Stimulated activated effector memory CD8-positive, alpha-beta T cell treated with anti-CD3 and anti-CD28 coated beads, Interleukin-12 subunit alpha, Interleukin-12 subunit beta, amount 100 ng/mL, for 72 hours (primary cell): ENCODE data around the gene HMGN4.

Experiments used
- ATAC-seq: fragments of 150-1000 bp; cut with Tn5 transposase; 2 replicates; pipeline ENCODE4 v1.10.0; 2021
- DNase-seq, 2 donors: peaks; one replicate each; pipeline ENCODE4 v3.0.0; 2021 to 2022; ENCODE audit warnings: low spot score in 2 of 2
- H3K27ac Mint-ChIP-seq: one replicate; pipeline ENCODE4 v1.8.0; 2022; ENCODE audit warnings: mild to moderate bottlenecking, mixed read lengths
- H3K36me3 Mint-ChIP-seq: one replicate; pipeline ENCODE4 v1.8.0; 2022; ENCODE audit warnings: mild to moderate bottlenecking, mixed read lengths
- H3K4me1 Mint-ChIP-seq: one replicate; pipeline ENCODE4 v1.8.0; 2022; ENCODE audit warnings: mixed read lengths
- H3K4me3 Mint-ChIP-seq: one replicate; pipeline ENCODE4 v1.8.0; 2022; ENCODE audit warnings: mild to moderate bottlenecking, mixed read lengths
- H3K9me3 Mint-ChIP-seq: one replicate; pipeline ENCODE4 v1.8.0; 2022; ENCODE audit warnings: mixed read lengths

The HMGN4 gene

GRCh38 chr6:26576407-26576843, 38.3 kb downstream of the HMGN4 start:
- Mint-ChIP-seq H3K27ac (peak overlapping the region; percentile 99), H3K36me3 (peaks cover 30% of the 10 kb centered on the region), H3K4me3 (peak overlapping the region; percentile 77), H3K4me1 (peaks cover 30% of the 10 kb centered on the region), H3K9me3 (peaks cover 7% of the 10 kb centered on the region)
- ATAC-seq (no peak), DNase-seq (peak in 1 of 2 donors; percentile 32)

- ATAC-seq (peak; percentile 68), DNase-seq (peak in 1 of 2 donors; percentile 82)
- peaks cover 23% of the 10 kb centered on the region for H3K4me1 Mint-ChIP-seq
- peaks cover 7% of the 10 kb centered on the region for H3K9me3 Mint-ChIP-seq
- peak overlapping the region; percentile 99 for H3K27ac Mint-ChIP-seq
- peak overlapping the region; percentile 77 for H3K4me3 Mint-ChIP-seq
- H3K36me3 Mint-ChIP-seq: peaks cover 23% of the 10 kb centered on the region
Measured at GRCh38 chr6:26576929-26577719, 39.0 kb downstream of the HMGN4 start.

- Mint-ChIP-seq H3K4me1 (peaks cover 18% of the 10 kb centered on the region), H3K36me3 (peaks cover 17% of the 10 kb centered on the region), H3K4me3 (peak overlapping the region; percentile 77), H3K9me3 (peaks cover 7% of the 10 kb centered on the region), H3K27ac (peak overlapping the region; percentile 99)
- DNase-seq (peak in 1 of 2 donors; percentile 43), ATAC-seq (no peak)
Measured at GRCh38 chr6:26577720-26578072, 39.5 kb downstream of the HMGN4 start.

- DNase-seq: peak in 1 of 2 donors; percentile 38
- Mint-ChIP-seq H3K27ac (no peak overlapping the region), H3K36me3 (peaks cover 15% of the 10 kb centered on the region), H3K9me3 (peaks cover 7% of the 10 kb centered on the region), H3K4me3 (peak overlapping the region; percentile 77), H3K4me1 (peaks cover 18% of the 10 kb centered on the region)
- no peak for ATAC-seq
Measured at GRCh38 chr6:26578279-26578678, 40.1 kb downstream of the HMGN4 start.

GRCh38 chr6:26578741-26579140, 40.6 kb downstream of the HMGN4 start:
- Mint-ChIP-seq H3K4me3 (peak overlapping the region; percentile 77), H3K27ac (no peak overlapping the region), H3K36me3 (peaks cover 15% of the 10 kb centered on the region), H3K9me3 (peaks cover 7% of the 10 kb centered on the region), H3K4me1 (peaks cover 18% of the 10 kb centered on the region)
- ATAC-seq (no peak), DNase-seq (no peak)

GRCh38 chr6:26581164-26581915, 43.2 kb downstream of the HMGN4 start:
- Mint-ChIP-seq H3K9me3 (peaks cover 7% of the 10 kb centered on the region), H3K27ac (no peak overlapping the region)
- ATAC-seq: no peak

GRCh38 chr6:26588965-26589364, 50.8 kb downstream of the HMGN4 start:
- Mint-ChIP-seq H3K36me3 (no peaks in the 10 kb centered on the region), H3K9me3 (no peaks in the 10 kb centered on the region), H3K4me1 (no peaks in the 10 kb centered on the region), H3K4me3 (no peak overlapping the region), H3K27ac (no peak overlapping the region)
- ATAC-seq (no peak), DNase-seq (no peak)

More at GRCh38 chr6:26581164-26581915, 43.2 kb downstream of the HMGN4 start:
- Mint-ChIP-seq H3K4me1 (peaks cover 16% of the 10 kb centered on the region), H3K4me3 (no peak overlapping the region), H3K36me3 (peaks cover 13% of the 10 kb centered on the region)
- DNase-seq: no peak

GRCh38 chr6:26592649-26593048, 54.5 kb downstream of the HMGN4 start:
- no peak for DNase-seq

GRCh38 chr6:26593278-26594130, 55.3 kb downstream of the HMGN4 start:
- Mint-ChIP-seq H3K9me3 (no peaks in the 10 kb centered on the region), H3K4me3 (no peak overlapping the region), H3K4me1 (no peaks in the 10 kb centered on the region), H3K27ac (no peak overlapping the region), H3K36me3 (peaks cover 13% of the 10 kb centered on the region)
- no peak for ATAC-seq
- no peak for DNase-seq

More at GRCh38 chr6:26592649-26593048, 54.5 kb downstream of the HMGN4 start:
- no peak for ATAC-seq
- Mint-ChIP-seq H3K36me3 (peaks cover 7% of the 10 kb centered on the region), H3K27ac (no peak overlapping the region), H3K9me3 (no peaks in the 10 kb centered on the region), H3K4me1 (no peaks in the 10 kb centered on the region), H3K4me3 (no peak overlapping the region)

- ATAC-seq: no peak
- no peak overlapping the region for H3K27ac Mint-ChIP-seq
- no peak for DNase-seq
- H3K4me3 Mint-ChIP-seq: no peak overlapping the region
- no peaks in the 10 kb centered on the region for H3K4me1 Mint-ChIP-seq
- H3K9me3 Mint-ChIP-seq: no peaks in the 10 kb centered on the region
- peaks cover 20% of the 10 kb centered on the region for H3K36me3 Mint-ChIP-seq
Measured at GRCh38 chr6:26594131-26594498, 55.9 kb downstream of the HMGN4 start.

- DNase-seq: peak in 1 of 2 donors; percentile 70
- Mint-ChIP-seq H3K9me3 (no peaks in the 10 kb centered on the region), H3K27ac (no peak overlapping the region), H3K4me3 (no peak overlapping the region), H3K36me3 (peaks cover 28% of the 10 kb centered on the region), H3K4me1 (no peaks in the 10 kb centered on the region)
- no peak for ATAC-seq
Measured at GRCh38 chr6:26594730-26595632, 56.8 kb downstream of the HMGN4 start.

GRCh38 chr6:26595669-26596269, 57.6 kb downstream of the HMGN4 start:
- Mint-ChIP-seq H3K4me1 (peaks cover 5% of the 10 kb centered on the region), H3K9me3 (no peaks in the 10 kb centered on the region), H3K4me3 (no peak overlapping the region), H3K27ac (no peak overlapping the region), H3K36me3 (peaks cover 35% of the 10 kb centered on the region)
- ATAC-seq: peak; percentile 75
- peak; percentile 90 to 94 for DNase-seq
